H7 (cell line): Measurements from ENCODE around the gene UBE2N. TPM values are rescaled to one million over a fixed set of nuclear protein-coding genes. Genes with fewer than 3 reads are reported as not detected.
"Not testable (repeated sequence)": the region's sequence is repeated elsewhere in the genome, so short reads cannot be mapped to it uniquely, and the experiment has no call there.

Experiments
- DNase-seq: peaks from one replicate; pipeline ENCODE4 v3.0.0; 2012
- H3K27me3 ChIP-seq: 2 replicates; pipeline ENCODE4 v1.6.0; 2011; ENCODE audit warnings: mild to moderate bottlenecking, low read length; ENCODE audit not compliant: control insufficient read depth, insufficient read depth
- H3K36me3 ChIP-seq: replicated peaks from 2 replicates; pipeline ENCODE4 v1.5.1; 2011; ENCODE audit warnings: low read length; ENCODE audit not compliant: control insufficient read depth, insufficient read depth
- H3K4me3 ChIP-seq: 2 replicates; pipeline ENCODE4 v1.5.1; 2011; ENCODE audit warnings: low read depth, mild to moderate bottlenecking, control low read depth, low read length, moderate library complexity; ENCODE audit not compliant: insufficient read depth
- total RNA-seq: library from RNA; depleted of rRNA; stranded (reverse); fragments of >200 nt; shearing (Covaris generic); gene quantifications from 2 replicates; pipeline ENCODE4 v1.2.3, GENCODE V29; 2014

The UBE2N gene
- total RNA-seq, 1 experiment from 2014 or later: 342 TPM

DNA sequence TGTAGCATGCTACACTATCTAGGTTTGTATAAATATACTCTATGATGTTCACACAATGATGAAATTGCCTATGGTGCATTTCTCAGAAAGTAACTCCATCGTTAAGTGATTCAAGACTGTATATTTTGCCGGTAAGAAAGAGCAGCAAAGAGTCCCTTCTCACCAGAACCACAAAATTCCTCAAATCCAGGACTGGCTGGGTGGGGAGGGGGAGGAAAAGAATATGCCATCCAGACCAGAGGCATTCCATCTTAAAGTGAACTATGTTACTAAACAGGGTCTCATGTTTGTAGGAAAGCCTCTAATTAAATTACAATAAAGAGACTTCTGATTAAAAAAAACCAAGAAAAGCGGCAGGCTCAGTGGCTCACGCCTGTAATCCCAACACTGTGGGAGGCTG, 11.5 kb downstream of the UBE2N start:
- no peaks in the 10 kb centered on the region for H3K27me3 ChIP-seq
- H3K4me3 ChIP-seq: no peak overlapping the region
- DNase-seq: no peak
- H3K36me3 ChIP-seq: no peaks in the 10 kb centered on the region

DNA sequence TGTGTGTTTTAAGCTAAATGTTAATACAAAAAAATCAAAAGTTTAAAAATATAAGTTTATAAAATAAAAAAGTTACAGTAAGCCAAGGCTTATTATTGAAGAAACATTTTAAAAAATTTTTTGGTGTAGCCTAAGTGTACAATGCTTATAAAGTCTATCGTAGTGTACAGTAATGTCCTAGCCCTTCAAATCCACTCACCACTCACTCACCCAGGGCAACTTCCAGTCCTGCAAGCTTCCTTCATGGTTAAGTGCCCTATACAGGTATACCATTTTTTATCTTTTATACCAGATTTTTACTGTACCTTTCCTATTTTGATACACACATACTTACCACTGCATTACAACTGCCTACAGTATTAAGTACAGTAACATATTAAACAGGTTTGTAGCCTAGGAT, 11.9 kb downstream of the UBE2N start:
- H3K27me3 ChIP-seq: no peaks in the 10 kb centered on the region
- no peak for DNase-seq
- H3K36me3 ChIP-seq: no peaks in the 10 kb centered on the region
- H3K4me3 ChIP-seq: no peak overlapping the region

DNA sequence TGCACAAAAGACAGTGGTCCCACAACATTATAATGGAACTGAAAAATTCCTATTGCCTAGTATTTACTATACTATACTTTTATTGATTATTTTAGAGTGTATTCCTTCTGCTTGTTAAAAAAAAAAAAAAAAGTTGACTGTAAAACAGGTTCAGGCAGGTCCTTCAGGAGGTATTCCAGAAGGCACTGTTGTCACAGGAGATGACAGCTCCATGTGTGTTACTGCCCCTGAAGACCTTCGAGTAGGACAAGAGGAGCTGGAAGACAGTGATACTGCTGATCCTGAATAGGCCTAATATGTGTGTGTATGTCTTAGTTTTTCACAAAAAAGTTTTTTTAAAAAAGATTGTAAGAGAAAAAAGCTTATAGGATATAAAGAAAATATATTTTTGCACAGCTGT, 12.3 kb downstream of the UBE2N start:
- DNase-seq: no peak
- Histone ChIP-seq H3K27me3 (no peaks in the 10 kb centered on the region), H3K36me3 (no peaks in the 10 kb centered on the region), H3K4me3 (no peak overlapping the region)

DNA sequence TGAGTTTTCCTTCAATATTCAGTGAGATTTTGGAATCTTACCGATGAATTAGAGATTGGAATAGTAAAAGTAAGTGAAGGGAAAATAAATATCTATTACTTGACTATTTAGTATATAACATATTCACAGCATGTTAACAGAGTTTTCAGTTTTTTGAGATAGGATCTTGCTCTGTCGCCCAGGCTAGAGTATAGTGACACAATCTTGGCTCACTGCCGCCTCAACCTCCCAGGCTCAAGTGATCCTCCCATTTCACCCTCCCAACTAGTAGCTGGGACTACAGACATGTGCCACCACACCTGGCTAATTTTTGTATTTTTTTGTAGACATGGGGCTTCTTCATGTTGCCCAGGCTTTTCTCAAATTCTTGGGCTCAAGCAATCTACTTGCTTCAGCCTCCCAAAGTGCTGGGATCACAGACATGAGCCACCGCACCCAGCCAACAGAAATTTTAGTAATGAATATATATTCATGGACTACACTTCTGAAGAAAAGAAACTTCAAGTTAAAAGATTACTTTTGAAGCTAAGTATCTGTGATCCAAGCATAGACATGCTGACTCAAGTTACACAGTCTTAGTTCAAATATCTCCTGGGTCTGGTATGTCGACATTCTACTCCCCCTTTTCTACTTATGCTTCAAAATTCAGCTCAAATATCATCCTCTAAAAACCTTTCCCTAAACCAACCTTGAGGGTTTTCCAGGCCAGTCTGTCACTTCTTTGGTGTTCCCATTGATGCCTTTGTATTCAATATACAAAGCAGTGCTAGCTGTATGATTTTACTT, 13.8 kb downstream of the UBE2N start:
- H3K4me3 ChIP-seq: no peak overlapping the region
- no peak for DNase-seq
- H3K36me3 ChIP-seq: no peaks in the 10 kb centered on the region
- H3K27me3 ChIP-seq: no peaks in the 10 kb centered on the region

DNA sequence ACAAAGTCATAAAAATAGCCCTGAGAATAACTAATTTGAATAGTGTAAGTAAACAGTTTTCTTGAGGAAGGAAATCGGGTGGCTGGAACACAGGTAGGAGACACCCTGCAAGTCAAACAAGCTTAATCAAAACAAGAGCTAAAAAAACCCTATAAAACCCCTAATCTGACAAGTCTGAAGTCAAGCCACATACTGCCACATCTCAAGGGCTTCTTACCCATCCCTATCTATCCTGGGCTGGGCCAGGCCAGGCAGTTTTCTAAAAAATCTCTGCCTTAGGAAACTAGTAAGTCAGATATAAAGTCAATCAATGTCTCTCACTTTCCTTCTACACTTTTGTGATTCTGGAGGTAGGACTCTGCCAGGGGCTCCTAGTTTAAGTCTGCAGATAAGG, 15.3 kb downstream of the UBE2N start:
- no peaks in the 10 kb centered on the region for H3K27me3 ChIP-seq
- H3K36me3 ChIP-seq: no peaks in the 10 kb centered on the region
- no peak overlapping the region for H3K4me3 ChIP-seq
- DNase-seq: no peak

DNA sequence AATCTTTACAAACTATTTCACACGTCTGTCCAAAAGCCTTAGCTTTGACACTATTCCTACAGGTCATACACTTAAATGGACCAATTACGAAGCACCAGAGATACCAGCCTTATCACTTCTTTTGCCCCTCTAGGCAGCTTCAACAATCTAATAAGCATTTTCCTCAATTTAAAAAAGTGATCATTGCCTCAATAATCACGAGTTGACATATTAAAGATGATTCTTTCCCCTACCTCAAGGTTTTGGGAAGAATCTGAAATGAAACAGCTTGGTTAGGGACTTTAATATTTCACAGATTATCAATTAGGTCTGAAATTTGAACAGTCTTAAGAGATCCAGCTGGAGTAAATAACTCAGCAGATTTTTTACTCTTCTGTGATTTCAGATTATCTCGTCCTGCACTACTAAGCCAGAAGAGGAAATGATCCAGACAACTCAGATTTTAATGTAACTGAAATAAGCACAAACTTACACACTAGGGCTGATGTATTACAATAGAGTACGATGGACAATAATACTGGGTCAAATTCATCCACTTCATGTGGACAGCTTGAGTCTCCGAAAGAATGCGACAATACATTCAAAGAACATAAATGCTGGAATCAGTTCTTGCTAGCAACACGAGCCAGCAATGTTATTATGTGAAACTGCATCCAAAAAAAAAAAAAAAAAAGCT, 15.9 kb downstream of the UBE2N start:
- Histone ChIP-seq H3K36me3 (no peaks in the 10 kb centered on the region), H3K4me3 (no peak overlapping the region), H3K27me3 (no peaks in the 10 kb centered on the region)
- no peak for DNase-seq

DNA sequence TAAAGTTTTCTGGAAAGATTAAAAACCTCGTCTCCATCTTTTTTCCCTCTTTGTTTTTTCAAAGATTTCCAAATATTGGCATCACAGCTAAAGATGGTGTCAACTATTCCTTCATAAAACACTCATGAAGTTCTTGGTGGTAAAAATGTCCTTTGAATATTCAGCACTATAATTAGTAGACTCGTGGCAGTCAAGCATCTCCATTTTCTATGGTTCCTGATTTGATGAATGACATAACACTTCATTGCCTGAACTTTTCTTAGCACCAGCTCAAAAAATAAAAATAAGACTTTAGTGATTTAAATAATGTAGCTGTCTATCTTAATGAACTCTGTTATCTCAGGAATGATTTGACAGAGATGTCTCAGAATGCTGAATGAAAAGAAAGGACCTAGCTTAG, 19.7 kb downstream of the UBE2N start:
- Histone ChIP-seq H3K27me3 (no peaks in the 10 kb centered on the region), H3K36me3 (no peaks in the 10 kb centered on the region), H3K4me3 (no peak overlapping the region)
- DNase-seq: no peak

DNA sequence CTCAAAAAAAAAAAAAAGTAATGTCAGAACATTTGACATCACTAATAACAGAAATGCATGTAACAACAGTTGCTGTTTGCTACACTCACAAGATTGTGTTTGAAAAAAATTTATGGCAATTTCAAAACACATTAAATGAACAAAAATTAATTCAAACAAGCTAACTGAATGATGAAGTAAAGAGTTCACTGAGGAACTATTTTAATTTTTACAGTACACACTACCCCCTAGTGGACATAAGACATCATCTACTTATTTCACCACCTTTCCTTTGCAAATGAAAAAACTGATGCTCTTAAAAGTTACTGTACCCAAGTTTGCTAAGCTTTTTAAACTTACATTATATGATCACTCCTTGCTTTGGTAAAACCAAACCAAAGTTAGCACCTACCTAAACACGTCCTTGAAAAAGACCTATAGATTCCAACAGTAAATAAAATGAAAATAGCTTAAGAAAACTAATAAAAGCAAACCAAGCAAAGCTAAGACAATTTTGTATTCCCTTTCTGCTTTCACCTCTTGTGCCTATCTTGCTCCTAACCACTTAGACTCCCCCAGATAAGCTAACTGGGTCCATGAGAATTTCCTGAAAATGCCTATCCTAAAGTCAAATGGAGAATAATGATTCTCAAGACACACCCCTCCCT, 22.2 kb downstream of the UBE2N start:
- DNase-seq: no peak

DNA sequence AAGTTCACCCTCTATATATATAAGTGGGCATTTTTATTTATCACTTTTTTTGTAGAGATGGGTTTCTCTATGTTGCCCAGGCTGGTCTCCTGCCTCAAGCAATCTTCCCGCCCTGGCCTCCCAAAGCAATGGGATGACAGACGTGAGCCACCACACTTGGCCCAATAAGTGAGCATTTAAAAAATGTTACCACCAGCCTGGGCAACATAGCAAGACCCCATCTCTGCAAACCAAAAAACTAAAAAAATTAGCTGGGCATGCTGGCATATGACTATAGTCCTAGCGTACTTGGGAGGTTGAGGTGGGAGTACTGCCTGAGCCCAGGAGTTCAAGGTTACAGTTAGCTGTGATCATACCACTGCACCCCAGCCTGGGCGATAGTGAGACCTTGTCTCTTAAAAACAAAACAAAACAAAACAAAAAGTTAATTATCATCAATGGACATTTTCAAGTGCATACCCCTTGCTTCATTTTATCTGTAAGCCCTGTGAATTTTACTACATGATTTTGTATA, 23.7 kb downstream of the UBE2N start:
- no peak for DNase-seq
- H3K4me3 ChIP-seq: no peak overlapping the region
- H3K27me3 ChIP-seq: no peaks in the 10 kb centered on the region
- H3K36me3 ChIP-seq: no peaks in the 10 kb centered on the region; the same call in 1 of the 2 replicates

More for the DNA sequence above, 22.2 kb downstream of the UBE2N start:
- Histone ChIP-seq H3K27me3 (no peaks in the 10 kb centered on the region), H3K4me3 (no peak overlapping the region), H3K36me3 (no peaks in the 10 kb centered on the region)

DNA sequence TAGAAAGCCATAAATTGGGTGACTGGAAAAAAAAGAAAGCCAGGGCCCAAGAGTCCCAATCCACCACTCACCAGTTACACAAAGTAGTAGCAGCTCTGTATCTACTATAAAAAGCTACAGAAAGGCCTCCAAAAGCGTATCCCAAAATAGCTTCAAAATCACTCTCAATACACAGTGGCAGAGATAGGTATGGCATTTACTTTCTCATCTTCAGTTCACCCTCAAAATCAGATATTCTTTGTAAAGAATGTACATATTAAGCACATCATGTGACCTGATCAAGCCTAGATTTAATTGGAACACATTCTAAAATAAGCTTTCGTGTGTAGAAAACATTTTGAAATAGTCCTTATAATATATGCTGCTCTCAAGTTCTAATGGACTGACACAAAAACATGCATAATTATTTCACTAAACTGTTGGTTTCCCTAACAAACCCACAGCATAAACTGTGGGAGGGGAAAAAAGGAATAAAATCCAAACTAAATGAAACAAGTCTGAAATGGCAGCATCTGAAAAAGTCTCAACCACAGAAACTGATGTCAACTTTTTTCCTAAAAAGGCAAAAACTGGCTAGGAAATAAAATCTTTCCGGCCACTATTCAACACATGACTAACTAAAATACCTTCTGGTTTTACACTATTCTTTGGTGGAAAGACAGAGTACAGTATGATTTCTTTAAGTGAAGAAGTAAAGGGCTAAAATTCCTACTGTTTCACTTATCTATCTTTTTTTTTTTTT, 25.9 kb downstream of the UBE2N start:
- Histone ChIP-seq H3K27me3 (no peaks in the 10 kb centered on the region), H3K4me3 (no peak overlapping the region), H3K36me3 (no peaks in the 10 kb centered on the region; the same call in 1 of the 2 replicates)
- no peak for DNase-seq

DNA sequence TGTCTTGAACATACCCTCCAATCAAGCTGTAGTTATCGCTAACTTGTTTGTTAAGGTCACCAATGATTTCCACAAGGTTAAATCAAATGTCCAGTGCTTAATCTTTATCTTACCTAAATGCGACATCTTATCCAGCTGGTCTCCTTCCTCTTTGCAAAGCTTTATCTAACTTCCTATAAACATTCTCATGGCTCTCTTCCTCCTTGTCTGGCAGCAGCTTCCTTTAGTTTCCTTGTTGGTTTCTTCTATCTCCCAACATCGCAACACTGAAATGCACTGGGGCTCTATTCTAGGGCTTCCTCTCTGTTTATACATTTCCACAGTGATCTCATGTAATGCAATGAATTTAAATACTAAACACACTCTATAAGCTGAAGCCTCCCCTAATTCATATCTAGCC, 28.7 kb downstream of the UBE2N start:
- no peak for DNase-seq
- Histone ChIP-seq H3K4me3 (no peak overlapping the region), H3K36me3 (peaks cover 5% of the 10 kb centered on the region), H3K27me3 (no peaks in the 10 kb centered on the region)

DNA sequence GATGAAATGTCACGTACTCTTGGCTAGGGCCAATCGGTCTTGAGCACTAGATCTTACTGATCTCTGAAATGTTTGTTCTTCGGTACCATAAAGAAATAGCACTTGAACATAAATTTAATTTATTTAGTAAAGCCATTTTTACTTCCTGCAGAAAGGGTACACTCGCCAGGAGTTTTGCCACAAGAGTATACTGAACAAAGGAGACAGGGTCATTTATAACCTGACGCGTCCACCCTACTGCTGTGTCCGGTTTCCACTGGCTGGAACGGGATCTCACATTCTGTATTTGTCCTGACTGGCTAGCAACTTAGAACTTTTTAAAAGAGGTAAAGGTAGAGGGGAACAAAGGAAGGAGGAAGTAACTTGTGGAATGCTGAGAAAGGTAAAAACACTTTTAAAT, 29.4 kb downstream of the UBE2N start:
- H3K4me3 ChIP-seq, H3K36me3 ChIP-seq, H3K27me3 ChIP-seq, DNase-seq: not testable (repeated sequence)

DNA sequence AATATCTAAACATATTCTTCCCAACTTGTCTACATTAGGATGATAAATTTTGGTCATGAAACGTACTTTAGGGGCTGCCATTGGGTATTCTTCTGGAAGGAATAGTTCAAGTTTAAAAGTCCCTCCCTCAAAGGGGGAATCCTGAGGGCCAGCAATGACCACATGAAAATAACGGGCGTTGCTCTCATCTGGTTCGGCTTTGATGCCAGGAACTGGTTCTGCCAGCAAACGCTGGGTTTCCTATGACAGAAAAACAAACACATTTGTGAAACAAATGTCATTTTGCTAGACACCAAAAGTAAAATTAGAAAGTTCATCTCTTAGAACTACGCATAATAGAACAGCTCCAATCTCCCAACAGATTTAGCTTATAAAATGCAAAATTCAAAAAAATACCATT, 30.7 kb downstream of the UBE2N start:
- not testable (repeated sequence) for H3K27me3 ChIP-seq, DNase-seq, H3K4me3 ChIP-seq, H3K36me3 ChIP-seq

DNA sequence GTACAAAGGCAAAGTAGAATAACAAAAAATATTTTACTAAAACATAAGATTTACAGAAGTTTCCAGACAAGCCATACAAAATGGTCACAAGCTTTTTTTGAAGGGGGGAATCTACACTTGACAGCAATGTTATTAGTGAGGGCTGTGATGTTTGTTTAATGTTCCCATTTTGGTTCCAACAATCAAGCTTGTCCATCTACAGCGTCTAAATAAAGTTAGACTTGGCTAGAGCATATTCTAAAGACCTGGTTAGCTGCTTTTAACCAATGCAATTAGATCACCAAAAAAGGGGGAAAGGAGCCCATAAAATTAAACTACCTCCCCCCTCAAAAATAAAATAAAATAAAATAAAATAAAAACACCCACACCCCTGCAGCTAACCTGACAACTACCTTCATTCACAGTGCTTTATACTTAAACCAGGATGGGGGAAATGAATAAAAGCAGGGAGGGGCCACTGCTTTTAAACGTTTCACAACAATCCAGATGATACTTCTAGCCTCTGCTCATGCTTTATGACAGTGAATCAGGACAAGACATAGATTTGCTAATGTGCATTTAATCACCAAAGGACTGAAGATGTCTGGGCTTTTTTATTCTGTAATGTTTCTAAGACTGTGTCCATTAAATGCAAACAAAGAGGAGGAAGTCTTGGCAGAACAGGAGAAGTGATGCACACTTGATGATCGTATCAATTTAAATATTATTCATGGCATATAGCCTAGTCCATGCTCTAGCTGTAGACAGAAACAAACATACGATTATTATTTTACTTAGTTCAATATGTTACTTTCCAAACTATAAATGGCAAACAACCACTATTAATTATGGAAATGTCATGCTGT, 32.2 kb downstream of the UBE2N start:
- H3K27me3 ChIP-seq, H3K36me3 ChIP-seq, H3K4me3 ChIP-seq, DNase-seq: not testable (repeated sequence)
